HEK293 (cell line): ENCODE results near the gene PPP1R9B.

Source experiments
- CTCF ChIA-PET: fragments of 350-600 bp; formaldehyde crosslinking; extraction: SDS; loops from one replicate; lab custom pipeline; 2021; ENCODE audit warnings: antibody characterized with exemption; lab: Yijun Ruan, JAX
- POLR2A ChIA-PET: fragments of 300-600 bp; formaldehyde crosslinking; extraction: SDS; loops from one replicate; lab custom pipeline; 2020; ENCODE audit warnings: antibody characterized with exemption, inconsistent platforms; lab: Yijun Ruan, JAX
- H3K27ac ChIP-seq: fragments of 200-500 bp; sonication (Bioruptor generic); 2 replicates; pipeline ENCODE4 v1.5.1; 2014; ENCODE audit warnings: low read depth, low read length, control low read depth, inconsistent platforms; ENCODE audit errors: extremely low read depth
- H3K36me3 ChIP-seq, 2 experiments: fragments of 200-500 bp in 1 of 2; sonication (Bioruptor generic) in 1 of 2; 1 replicate in 1 of 2; 2 replicates in 1 of 2; pipeline ENCODE4 v1.5.1; 2014 to 2017; ENCODE audit warnings: inconsistent platforms in 2 of 2, low read length in 2 of 2; ENCODE audit not compliant: control insufficient read depth in 2 of 2, insufficient read depth in 1 of 2
- H3K4me1 ChIP-seq: fragments of 200-500 bp; sonication (Bioruptor generic); 2 replicates; pipeline ENCODE4 v1.5.1; 2014; ENCODE audit warnings: mild to moderate bottlenecking, low read length, inconsistent platforms; ENCODE audit not compliant: control insufficient read depth, insufficient read depth
- H3K4me3 ChIP-seq: 2 replicates; pipeline ENCODE4 v1.5.1; 2011; ENCODE audit warnings: low read depth, mild to moderate bottlenecking, control low read depth, low read length, moderate library complexity
- H3K9me3 ChIP-seq: fragments of 200-500 bp; sonication (Bioruptor generic); 2 replicates; pipeline ENCODE4 v1.5.1; 2014; ENCODE audit warnings: low read depth, low read length, inconsistent platforms; ENCODE audit not compliant: control insufficient read depth, insufficient read depth
- BCL11B ChIP-seq: fragments of 450-650 bp; formaldehyde crosslinking; IDR thresholded peaks from 2 replicates; pipeline ENCODE4 v1.5.1; 2016; ENCODE audit warnings: low read depth, missing biosample characterization, missing genetic modification characterization
- EGR2 ChIP-seq: fragments of 450-650 bp; formaldehyde crosslinking; IDR thresholded peaks from 2 replicates; pipeline ENCODE4 v1.5.1; 2016; ENCODE audit warnings: low read depth, missing biosample characterization, missing genetic modification characterization
- MZF1 ChIP-seq: fragments of 450-650 bp; formaldehyde crosslinking; IDR thresholded peaks from 2 replicates; pipeline ENCODE4 v1.5.1; 2017; ENCODE audit warnings: missing biosample characterization, missing genetic modification characterization, borderline replicate concordance
- ZNF10 ChIP-seq: fragments of 450-650 bp; formaldehyde crosslinking; IDR thresholded peaks from 2 replicates; pipeline ENCODE4 v1.5.1; 2017; ENCODE audit warnings: missing biosample characterization, missing genetic modification characterization
- ZNF112 ChIP-seq: fragments of 450-650 bp; formaldehyde crosslinking; IDR thresholded peaks from 2 replicates; pipeline ENCODE4 v1.5.0; 2017; ENCODE audit warnings: missing biosample characterization, missing genetic modification characterization
- ZNF138 ChIP-seq: fragments of 450-650 bp; formaldehyde crosslinking; IDR thresholded peaks from 2 replicates; pipeline ENCODE4 v1.5.1; 2016; ENCODE audit warnings: missing biosample characterization, missing genetic modification characterization, borderline replicate concordance
- ZNF16 ChIP-seq: fragments of 450-650 bp; formaldehyde crosslinking; IDR thresholded peaks from 2 replicates; pipeline ENCODE4 v1.5.1; 2016; ENCODE audit warnings: low read depth, missing biosample characterization, missing genetic modification characterization
- ZNF175 ChIP-seq: fragments of 450-650 bp; formaldehyde crosslinking; IDR thresholded peaks from 2 replicates; pipeline ENCODE4 v1.5.1; 2016; ENCODE audit warnings: missing biosample characterization, missing genetic modification characterization
- ZNF184 ChIP-seq: fragments of 450-650 bp; IDR thresholded peaks from 2 replicates; pipeline ENCODE4 v1.5.1; 2018; ENCODE audit warnings: missing biosample characterization, mild to moderate bottlenecking, missing genetic modification characterization
- ZNF274 ChIP-seq, 2 experiments: fragments of 200-500 bp in 1 of 2; fragments of 450-650 bp in 1 of 2; sonication (Bioruptor generic) in 1 of 2; formaldehyde crosslinking in 1 of 2; IDR thresholded peaks; 2 replicates each; pipeline versions ENCODE4 v1.5.1 to v1.6.1; 2014 to 2016; ENCODE audit warnings: borderline replicate concordance in 1 of 2, inconsistent platforms in 1 of 2, low read length in 1 of 2, missing biosample characterization in 1 of 2, missing genetic modification characterization in 1 of 2
- ZNF366 ChIP-seq: fragments of 450-650 bp; formaldehyde crosslinking; conservative IDR thresholded peaks from 2 replicates; pipeline ENCODE4 v1.5.1; 2016; ENCODE audit warnings: missing biosample characterization, missing genetic modification characterization
- ZNF423 ChIP-seq: fragments of 450-650 bp; formaldehyde crosslinking; IDR thresholded peaks from 2 replicates; pipeline ENCODE4 v1.5.1; 2016; ENCODE audit warnings: missing biosample characterization, missing genetic modification characterization
- ZNF48 ChIP-seq: fragments of 450-650 bp; formaldehyde crosslinking; IDR thresholded peaks from 2 replicates; pipeline ENCODE4 v1.5.1; 2016; ENCODE audit warnings: missing biosample characterization, missing genetic modification characterization
- ZNF514 ChIP-seq: fragments of 450-650 bp; formaldehyde crosslinking; IDR thresholded peaks from 2 replicates; pipeline ENCODE4 v1.5.1; 2016; ENCODE audit warnings: missing biosample characterization, missing genetic modification characterization
- ZNF530 ChIP-seq: fragments of 450-650 bp; formaldehyde crosslinking; IDR thresholded peaks from 2 replicates; pipeline ENCODE4 v1.5.1; 2016; ENCODE audit warnings: low read depth, missing biosample characterization, missing genetic modification characterization
- ZNF600 ChIP-seq: fragments of 450-650 bp; formaldehyde crosslinking; IDR thresholded peaks from 2 replicates; pipeline ENCODE4 v1.5.1; 2016; ENCODE audit warnings: missing biosample characterization, missing genetic modification characterization
- ZNF629 ChIP-seq: fragments of 450-650 bp; formaldehyde crosslinking; IDR thresholded peaks from 2 replicates; pipeline ENCODE4 v1.5.1; 2017; ENCODE audit warnings: missing biosample characterization, missing genetic modification characterization
- ZNF645 ChIP-seq: fragments of 450-650 bp; formaldehyde crosslinking; IDR thresholded peaks from 2 replicates; pipeline ENCODE4; 2016; ENCODE audit warnings: missing biosample characterization, missing genetic modification characterization
- ZNF777 ChIP-seq: fragments of 450-650 bp; formaldehyde crosslinking; IDR thresholded peaks from 2 replicates; pipeline ENCODE4 v1.5.1; 2017; ENCODE audit warnings: missing biosample characterization, missing genetic modification characterization, borderline replicate concordance
- ZSCAN16 ChIP-seq: fragments of 450-650 bp; formaldehyde crosslinking; IDR thresholded peaks from 2 replicates; pipeline ENCODE4 v1.5.1; 2016; ENCODE audit warnings: missing biosample characterization, missing genetic modification characterization
- ZSCAN23 ChIP-seq: fragments of 450-650 bp; formaldehyde crosslinking; IDR thresholded peaks from 2 replicates; pipeline ENCODE4 v1.5.1; 2016; ENCODE audit warnings: missing biosample characterization, missing genetic modification characterization
- TF ChIP-seq, protein P1 (sequence below): fragments of 450-650 bp; formaldehyde crosslinking; IDR thresholded peaks from 2 replicates; pipeline ENCODE4 v1.5.1; 2017; ENCODE audit warnings: missing biosample characterization, missing genetic modification characterization
- TF ChIP-seq, protein P2 (sequence below): fragments of 450-650 bp; formaldehyde crosslinking; IDR thresholded peaks from 2 replicates; pipeline ENCODE4 v1.5.1; 2016; ENCODE audit warnings: missing biosample characterization, missing genetic modification characterization

The PPP1R9B gene

GRCh38 chr17:50196036-50196435 is 45.6 kb upstream of the PPP1R9B start:
- no peak overlapping the region for H3K4me3 ChIP-seq
- peaks cover 0 to 49% of the 10 kb centered on the region in 2 experiments; a peak in 1 of 3 replicates for H3K36me3 ChIP-seq

GRCh38 chr17:50194934-50195865 is 44.7 kb upstream of the PPP1R9B start:
- POLR2A ChIA-PET = no interaction called here
- Histone ChIP-seq H3K36me3 (peaks cover 0 to 58% of the 10 kb centered on the region in 2 experiments; a peak in 1 of 3 replicates), H3K9me3 (no peaks in the 10 kb centered on the region), H3K4me1 (no peaks in the 10 kb centered on the region), H3K4me3 (no peak overlapping the region), H3K27ac (no peak overlapping the region)
- CTCF ChIA-PET = interaction anchor here (0.5 to 5.5 kb wide), 7 partner anchors 18 to 853 kb away, joined by 3 to 174 read pairs (median 7); partner anchors contain the start of gene SGCA
- TF ChIP-seq ZNF48 (tag by site-specific recombination) (no peak), BCL11B (tag by site-specific recombination) (no peak), MZF1 (tag by site-specific recombination) (no peak), EGR2 (no peak), ZNF184 (no peak), ZNF530 (tag by site-specific recombination) (no peak), ZNF514 (no peak), ZNF274 (IDR thresholded peaks at IDR 0.05; ENCODE audit: low read length) (no peak), ZNF274 (tag by site-specific recombination; IDR thresholded peaks at IDR 0.05; ENCODE audit: borderline replicate concordance) (no peak), ZNF777 (tag by site-specific recombination) (no peak), ZNF423 (no peak), ZNF16 (tag by site-specific recombination) (no peak), ZNF10 (tag by site-specific recombination) (no peak), ZNF645 (tag by site-specific recombination) (no peak), ZNF138 (tag by site-specific recombination) (no peak), ZNF600 (tag by site-specific recombination) (no peak), ZSCAN16 (tag by site-specific recombination) (no peak)
- TF ChIP-seq, protein P1, sequence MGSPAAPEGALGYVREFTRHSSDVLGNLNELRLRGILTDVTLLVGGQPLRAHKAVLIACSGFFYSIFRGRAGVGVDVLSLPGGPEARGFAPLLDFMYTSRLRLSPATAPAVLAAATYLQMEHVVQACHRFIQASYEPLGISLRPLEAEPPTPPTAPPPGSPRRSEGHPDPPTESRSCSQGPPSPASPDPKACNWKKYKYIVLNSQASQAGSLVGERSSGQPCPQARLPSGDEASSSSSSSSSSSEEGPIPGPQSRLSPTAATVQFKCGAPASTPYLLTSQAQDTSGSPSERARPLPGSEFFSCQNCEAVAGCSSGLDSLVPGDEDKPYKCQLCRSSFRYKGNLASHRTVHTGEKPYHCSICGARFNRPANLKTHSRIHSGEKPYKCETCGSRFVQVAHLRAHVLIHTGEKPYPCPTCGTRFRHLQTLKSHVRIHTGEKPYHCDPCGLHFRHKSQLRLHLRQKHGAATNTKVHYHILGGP (tag by site-specific recombination) = no peak
- TF ChIP-seq, protein P2, sequence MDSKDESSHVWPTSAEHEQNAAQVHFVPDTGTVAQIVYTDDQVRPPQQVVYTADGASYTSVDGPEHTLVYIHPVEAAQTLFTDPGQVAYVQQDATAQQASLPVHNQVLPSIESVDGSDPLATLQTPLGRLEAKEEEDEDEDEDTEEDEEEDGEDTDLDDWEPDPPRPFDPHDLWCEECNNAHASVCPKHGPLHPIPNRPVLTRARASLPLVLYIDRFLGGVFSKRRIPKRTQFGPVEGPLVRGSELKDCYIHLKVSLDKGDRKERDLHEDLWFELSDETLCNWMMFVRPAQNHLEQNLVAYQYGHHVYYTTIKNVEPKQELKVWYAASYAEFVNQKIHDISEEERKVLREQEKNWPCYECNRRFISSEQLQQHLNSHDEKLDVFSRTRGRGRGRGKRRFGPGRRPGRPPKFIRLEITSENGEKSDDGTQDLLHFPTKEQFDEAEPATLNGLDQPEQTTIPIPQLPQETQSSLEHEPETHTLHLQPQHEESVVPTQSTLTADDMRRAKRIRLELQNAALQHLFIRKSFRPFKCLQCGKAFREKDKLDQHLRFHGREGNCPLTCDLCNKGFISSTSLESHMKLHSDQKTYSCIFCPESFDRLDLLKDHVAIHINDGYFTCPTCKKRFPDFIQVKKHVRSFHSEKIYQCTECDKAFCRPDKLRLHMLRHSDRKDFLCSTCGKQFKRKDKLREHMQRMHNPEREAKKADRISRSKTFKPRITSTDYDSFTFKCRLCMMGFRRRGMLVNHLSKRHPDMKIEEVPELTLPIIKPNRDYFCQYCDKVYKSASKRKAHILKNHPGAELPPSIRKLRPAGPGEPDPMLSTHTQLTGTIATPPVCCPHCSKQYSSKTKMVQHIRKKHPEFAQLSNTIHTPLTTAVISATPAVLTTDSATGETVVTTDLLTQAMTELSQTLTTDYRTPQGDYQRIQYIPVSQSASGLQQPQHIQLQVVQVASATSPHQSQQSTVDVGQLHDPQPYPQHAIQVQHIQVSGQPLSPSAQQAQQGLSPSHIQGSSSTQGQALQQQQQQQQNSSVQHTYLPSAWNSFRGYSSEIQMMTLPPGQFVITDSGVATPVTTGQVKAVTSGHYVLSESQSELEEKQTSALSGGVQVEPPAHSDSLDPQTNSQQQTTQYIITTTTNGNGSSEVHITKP (tag by site-specific recombination) = no peak

More at GRCh38 chr17:50196036-50196435, 45.6 kb upstream of the PPP1R9B start:
- Histone ChIP-seq H3K4me1 (no peaks in the 10 kb centered on the region), H3K9me3 (no peaks in the 10 kb centered on the region), H3K27ac (no peak overlapping the region)
- no peak for TF ChIP-seq ZNF112
- no peak for TF ChIP-seq ZSCAN23 (tag by site-specific recombination)
- no peak for TF ChIP-seq ZNF366
- no peak for TF ChIP-seq ZNF175 (tag by site-specific recombination)
- TF ChIP-seq ZNF629 (tag by site-specific recombination) = no peak
- TF ChIP-seq ZNF514 = no peak
- TF ChIP-seq, protein P2 (tag by site-specific recombination) = no peak
- ChIA-PET CTCF (interaction anchor here (0.7 to 5.5 kb wide), 7 partner anchors 18 to 101 kb away, joined by 3 to 174 read pairs (median 20); partner anchors contain the start of gene SGCA), POLR2A (interaction anchor here (1.5 kb wide), 1 partner anchor 18 kb away, joined by 5 read pairs; no protein-coding TSS in a partner anchor)
